ENCODE results near the gene PARD3. TPM values are rescaled to one million over a fixed set of nuclear protein-coding genes. Genes with fewer than 3 reads are reported as not detected.

PARD3 gene
- total and polyA plus RNA-seq, 2 donors (not counting 3 experiments of a cell fraction or from before 2014, with no cell fraction given), result 7.3 to 24.1 TPM

- CTCF ChIA-PET, result interaction anchor here (1.3 kb wide), 1 partner anchor 154 kb away, joined by 3 read pairs; no protein-coding TSS in a partner anchor
- no peak for FAIRE-seq
- dilution Hi-C loops (cut with MboI; ENCODE audit: extremely low pct_ligation_motif_present, low sequenced_read_pairs), result no loop called here
Measured at GRCh38 chr10:34484164-34484563, 330.9 kb downstream of the PARD3 start.

More at GRCh38 chr10:34484164-34484563, 330.9 kb downstream of the PARD3 start:
- no peak for TF ChIP-seq EZH2 (IDR thresholded peaks at IDR 0.05; ENCODE audit: borderline replicate concordance, low read depth, low read length, severe bottlenecking)
- TF ChIP-seq POLR2AphosphoS5 (IDR thresholded peaks at IDR 0.05; ENCODE audit: insufficient read depth, low read depth, low read length), result no peak
- TF ChIP-seq CTCF (IDR thresholded peaks at IDR 0.05; ENCODE audit: extremely low read depth in 1 of 2, insufficient read depth in 1 of 2, low read depth in 1 of 2, low read length in 2 of 2), result no peak
- TF ChIP-seq MYC (IDR thresholded peaks at IDR 0.05; ENCODE audit: low read depth, low read length), result no peak
- no peak for TF ChIP-seq JUN (IDR thresholded peaks at IDR 0.05; ENCODE audit: borderline replicate concordance, insufficient read depth, insufficient read length, low read depth)
- TF ChIP-seq GATA2 (IDR thresholded peaks at IDR 0.05; ENCODE audit: insufficient read depth, insufficient read length, low read depth, low read length), result no peak
- no peak for TF ChIP-seq MAX (IDR thresholded peaks at IDR 0.05; ENCODE audit: insufficient read depth, insufficient read length)
- Histone ChIP-seq H3K27me3 (ENCODE audit: control insufficient read depth in 2 of 2, insufficient read depth in 2 of 2, low read length in 2 of 2) (no peaks in the 10 kb centered on the region), H3K4me3 (replicated peaks in 1 of 3; ENCODE audit: insufficient read depth in 1 of 3, low read depth in 1 of 3, low read length in 3 of 3) (no peak overlapping the region), H3K36me3 (ENCODE audit: control insufficient read depth in 2 of 2, extremely low read depth in 1 of 2, insufficient read depth in 2 of 2, low read length in 2 of 2) (no peaks in the 10 kb centered on the region), H3K27ac (ENCODE audit: insufficient read depth, low read depth, low read length) (no peak overlapping the region), H3K9me1 (replicated peaks; ENCODE audit: control insufficient read depth, extremely low read depth, insufficient read depth, low read length) (no peaks in the 10 kb centered on the region), H3K9ac (replicated peaks; ENCODE audit: extremely low read depth, insufficient read depth, low read length) (no peak overlapping the region), H3K79me2 (ENCODE audit: control insufficient read depth, insufficient read depth, low read length) (no peaks in the 10 kb centered on the region), H3K4me2 (ENCODE audit: insufficient read depth, low read length) (no peak overlapping the region), H3K4me1 (ENCODE audit: control insufficient read depth, extremely low read depth, insufficient read depth, low read length) (no peaks in the 10 kb centered on the region), H2AFZ (ENCODE audit: low read depth, low read length) (no peak overlapping the region), H3K9me3 (replicated peaks; ENCODE audit: control insufficient read depth, insufficient read depth, low read length) (no peaks in the 10 kb centered on the region), H4K20me1 (replicated peaks; ENCODE audit: control insufficient read depth, extremely low read depth, insufficient read depth, low read length) (no peaks in the 10 kb centered on the region)
- BruUV-seq (replicated peaks), result no TSS peak
- intact Hi-C loops (cut with micrococcal nuclease), result no loop called here
- DNase-seq (ENCODE audit: low read depth, low spot score), result no peak
- POLR2A ChIA-PET, result no interaction called here
